HL-60 (cell line): ENCODE results near the gene NFASC.

Experiments
- CTCF ChIP-seq: IDR thresholded peaks from one replicate; pipeline ENCODE4 v1.5.1; 2011; ENCODE audit warnings: low read length, control low read depth, inconsistent platforms; ENCODE audit not compliant: insufficient read depth
- POLR2AphosphoS5 ChIP-seq: IDR thresholded peaks from 2 replicates; pipeline ENCODE4 v1.6.1; 2012; ENCODE audit warnings: low read depth
- SPI1 ChIP-seq: IDR thresholded peaks from 2 replicates; pipeline ENCODE4 v1.6.1; 2012; ENCODE audit warnings: low read depth, mild to moderate bottlenecking, borderline replicate concordance

- TF ChIP-seq POLR2AphosphoS5 (no peak), CTCF (no peak), SPI1 (no peak)
Observed at GRCh38 chr1:204929487-204930154, 59.0 kb downstream of the NFASC start.
